ENCODE data around the gene SCMH1. TPM values are rescaled to one million over a fixed set of nuclear protein-coding genes. Genes with fewer than 3 reads are reported as not detected.

Gene SCMH1
- total RNA-seq, 1 donor from 2014 or later = 9.7 TPM

GRCh38 chr1:41030872-41031616 lies 211.1 kb downstream of the SCMH1 start:
- DNase-seq (ENCODE audit: low read depth in 2 of 2) = no peak

- DNase-seq (ENCODE audit: low read depth in 2 of 2) = no peak
These were observed 214.0 kb downstream of the SCMH1 start for GRCh38 chr1:41028034-41028642.

GRCh38 chr1:41025979-41026819 lies 215.9 kb downstream of the SCMH1 start:
- no peak for DNase-seq (ENCODE audit: low read depth in 2 of 2)

- DNase-seq (ENCODE audit: low read depth in 2 of 2) = no peak
These were observed 217.2 kb downstream of the SCMH1 start for GRCh38 chr1:41024953-41025352.

- peak; percentile 54 to 61 for DNase-seq (ENCODE audit: low read depth in 2 of 2)
These were observed 218.7 kb downstream of the SCMH1 start for GRCh38 chr1:41023279-41023990.

- no peak for DNase-seq (ENCODE audit: low read depth in 2 of 2)
These were observed 219.7 kb downstream of the SCMH1 start for GRCh38 chr1:41022424-41022823.

GRCh38 chr1:41021526-41022308 lies 220.4 kb downstream of the SCMH1 start, which contains the start of gene SLFNL1:
TSS of gene SLFNL1 (minus strand) at chr1:41021725. CDS start at chr1:41020660, 1,065 bp downstream.
- peak in 1 of 2 donors; percentile 33 for DNase-seq (ENCODE audit: low read depth in 2 of 2)

- no peak for DNase-seq (ENCODE audit: low read depth in 2 of 2)
These were observed 221.5 kb downstream of the SCMH1 start for GRCh38 chr1:41020654-41021053.

- DNase-seq (ENCODE audit: low read depth in 2 of 2) = no peak
These were observed 222.0 kb downstream of the SCMH1 start for GRCh38 chr1:41020109-41020576.

GRCh38 chr1:41019353-41019745 lies 222.8 kb downstream of the SCMH1 start:
- no peak for DNase-seq (ENCODE audit: low read depth in 2 of 2)

- no peak for DNase-seq (ENCODE audit: low read depth in 2 of 2)
These were observed 224.1 kb downstream of the SCMH1 start for GRCh38 chr1:41018018-41018410.

- DNase-seq (ENCODE audit: low read depth in 2 of 2) = no peak
These were observed 224.7 kb downstream of the SCMH1 start for GRCh38 chr1:41017141-41018017.

GRCh38 chr1:41015897-41016470 lies 226.1 kb downstream of the SCMH1 start:
- DNase-seq (ENCODE audit: low read depth in 2 of 2) = no peak

GRCh38 chr1:41015281-41015896 lies 226.7 kb downstream of the SCMH1 start:
- DNase-seq (ENCODE audit: low read depth in 2 of 2) = peak in 1 of 2 donors; percentile 28

GRCh38 chr1:41014871-41015270 lies 227.2 kb downstream of the SCMH1 start:
- DNase-seq (ENCODE audit: low read depth in 2 of 2) = peak in 1 of 2 donors; percentile 50

GRCh38 chr1:41013796-41014195 lies 228.3 kb downstream of the SCMH1 start:
- peak in 1 of 2 donors; percentile 96 for DNase-seq (ENCODE audit: low read depth in 2 of 2)

GRCh38 chr1:41013024-41013423 lies 229.1 kb downstream of the SCMH1 start:
- DNase-seq (ENCODE audit: low read depth in 2 of 2) = no peak

GRCh38 chr1:41010345-41010744 lies 231.8 kb downstream of the SCMH1 start:
- DNase-seq (ENCODE audit: low read depth in 2 of 2) = no peak

GRCh38 chr1:41009466-41009865 lies 232.6 kb downstream of the SCMH1 start:
- DNase-seq (ENCODE audit: low read depth in 2 of 2) = no peak

All from lung microvascular endothelial cell (primary cell).